CD8-positive, alpha-beta memory T cell (primary cell): ENCODE data around the gene NBL1. TPM values are rescaled to one million over a fixed set of nuclear protein-coding genes. Genes with fewer than 3 reads are reported as not detected.

Experiments
- CTCF ChIA-PET: fragments of 350-600 bp; sonication (Branson Sonifier 250); formaldehyde crosslinking; loops from one replicate; lab custom pipeline; 2021; ENCODE audit warnings: antibody characterized with exemption; lab: Charles Lee
- POLR2A ChIA-PET: fragments of 350-600 bp; sonication (Branson Sonifier 250); formaldehyde crosslinking; loops from one replicate; lab custom pipeline; 2021; ENCODE audit warnings: antibody characterized with exemption; lab: Charles Lee
- DNase-seq, 5 donors: peaks; one replicate each; pipeline versions ENCODE4 v3.0.0 to v3.0.0-alpha.2; 2020 to 2022; ENCODE audit warnings: mixed read lengths in 1 of 5
- H3K27ac ChIP-seq: one replicate; pipeline ENCODE4 v1.7.0; 2013; ENCODE audit warnings: low read depth, mild to moderate bottlenecking, low read length, moderate library complexity
- H3K27me3 ChIP-seq: 2 replicates; pipeline ENCODE4 v1.7.0; 2013; ENCODE audit warnings: low read length, mild to moderate bottlenecking; ENCODE audit not compliant: insufficient read depth, poor library complexity, severe bottlenecking
- H3K36me3 ChIP-seq: 2 replicates; pipeline ENCODE4 v1.7.0; 2013; ENCODE audit warnings: mild to moderate bottlenecking, low read length, moderate library complexity; ENCODE audit not compliant: insufficient read depth
- H3K4me1 ChIP-seq: 2 replicates; pipeline ENCODE4 v1.7.0; 2013; ENCODE audit warnings: mild to moderate bottlenecking, low read length, moderate library complexity; ENCODE audit not compliant: insufficient read depth
- H3K4me3 ChIP-seq: 2 replicates; pipeline ENCODE4 v1.7.0; 2013; ENCODE audit warnings: mild to moderate bottlenecking, low read length
- H3K9me3 ChIP-seq: 2 replicates; pipeline ENCODE4 v1.7.0; 2013; ENCODE audit warnings: mild to moderate bottlenecking, low read length
- H3K27ac Mint-ChIP-seq, 8 donors: one replicate each; pipeline ENCODE4 v1.8.0; 2020 to 2021; ENCODE audit warnings: mixed read lengths in 8 of 8, mild to moderate bottlenecking in 6 of 8, inconsistent platforms in 3 of 8, moderate library complexity in 3 of 8
- H3K27me3 Mint-ChIP-seq, 2 donors: one replicate each; pipeline ENCODE4 v1.8.0; 2020 to 2021; ENCODE audit warnings: mixed read lengths in 2 of 2, mild to moderate bottlenecking in 1 of 2, moderate library complexity in 1 of 2
- H3K36me3 Mint-ChIP-seq, 3 donors: one replicate each; pipeline ENCODE4 v1.8.0; 2020 to 2021; ENCODE audit warnings: mixed read lengths in 3 of 3, inconsistent platforms in 1 of 3, mild to moderate bottlenecking in 1 of 3
- H3K4me1 Mint-ChIP-seq, 3 donors: one replicate each; pipeline ENCODE4 v1.8.0; 2020 to 2021; ENCODE audit warnings: mixed read lengths in 3 of 3, inconsistent platforms in 1 of 3, mild to moderate bottlenecking in 1 of 3
- H3K4me3 Mint-ChIP-seq, 7 donors: one replicate each; pipeline ENCODE4 v1.8.0; 2020 to 2021; ENCODE audit warnings: mixed read lengths in 7 of 7, mild to moderate bottlenecking in 6 of 7, moderate library complexity in 4 of 7, inconsistent platforms in 2 of 7
- H3K9me3 Mint-ChIP-seq, 5 donors: one replicate each; pipeline ENCODE4 v1.8.0; 2020 to 2022; ENCODE audit warnings: mixed read lengths in 5 of 5, mild to moderate bottlenecking in 3 of 5, moderate library complexity in 2 of 5, inconsistent platforms in 1 of 5
- polyA plus RNA-seq: library from polyadenylated mRNA; unstranded; fragments of 300-500 nt; fragmentation: Illumina TruSeq; gene quantifications from one replicate; pipeline ENCODE4 v1.2.3, GENCODE V29; 2021
- total RNA-seq, 2 experiments: library from RNA; stranded (reverse); gene quantifications; one replicate each; pipeline ENCODE4 v1.2.3, GENCODE V29; 2021

Gene NBL1
- total and polyA plus RNA-seq, 3 experiments from 2014 or later: 8.1 to 36.3 (median 35.6) TPM

DNA sequence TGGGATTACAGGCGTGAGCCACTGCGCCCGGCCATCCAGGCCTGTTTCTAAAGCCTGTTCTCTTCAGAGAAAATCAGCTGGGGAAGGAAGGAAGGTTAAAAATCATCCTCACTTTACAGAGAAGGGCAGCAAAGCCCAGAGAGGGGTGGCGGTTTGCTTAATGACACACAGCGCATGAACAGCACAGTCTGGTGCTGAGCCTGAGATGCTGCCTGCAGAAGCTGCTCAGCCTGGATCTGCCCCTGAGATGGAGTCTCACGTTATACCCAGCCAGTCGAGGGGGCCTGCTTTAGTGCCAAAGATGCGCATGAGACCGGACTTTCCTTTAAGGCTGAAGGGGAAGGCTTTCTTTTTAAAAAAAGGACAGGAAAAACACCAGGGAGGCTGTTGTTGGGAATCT lies 41.9 kb downstream of the NBL1 start:
- peak overlapping the region in 4 of 8 donors; percentile 61 to 89 (median 73) for H3K27ac Mint-ChIP-seq

DNA sequence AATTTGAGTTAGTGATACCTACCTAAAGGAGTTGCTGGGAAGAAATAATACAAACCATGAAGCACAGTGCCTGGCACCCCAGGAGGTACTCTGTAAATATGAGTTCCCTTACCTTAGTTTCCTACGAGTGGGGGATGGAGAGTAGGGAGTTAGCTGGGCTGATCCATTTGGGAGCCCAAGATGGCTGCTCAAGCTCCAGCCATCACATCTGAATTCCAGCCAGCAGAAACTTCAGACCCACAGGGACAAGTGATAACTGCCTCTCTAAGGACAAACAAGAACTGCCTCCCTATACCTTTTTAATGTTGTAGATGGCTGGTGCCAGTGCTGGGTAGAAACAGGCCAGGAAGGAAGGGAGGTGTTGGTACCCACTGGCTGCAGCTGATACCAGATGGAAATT lies 43.3 kb downstream of the NBL1 start:
- peak overlapping the region; percentile 29 for H3K4me3 ChIP-seq
- no peak for DNase-seq
- POLR2A ChIA-PET: no interaction called here
- peaks cover 6 to 25% (median 6%) of the 10 kb centered on the region in 3 donors for H3K36me3 Mint-ChIP-seq
- H3K27me3 Mint-ChIP-seq: no peaks in the 10 kb centered on the region
- peaks cover 48% of the 10 kb centered on the region for H3K4me1 ChIP-seq
- H3K9me3 Mint-ChIP-seq: peaks cover 0 to 4% (median 0%) of the 10 kb centered on the region in 5 donors
- CTCF ChIA-PET: interaction anchor here (0.9 to 1.9 kb wide), 3 partner anchors 17 to 26 kb away, joined by 3 to 9 read pairs (median 7); no protein-coding TSS in a partner anchor
- H3K36me3 ChIP-seq: no peaks in the 10 kb centered on the region
- peak overlapping the region; percentile 47 to 98 (median 94) for H3K27ac Mint-ChIP-seq
- peaks cover 19 to 56% (median 47%) of the 10 kb centered on the region in 3 donors for H3K4me1 Mint-ChIP-seq
- H3K27me3 ChIP-seq: no peaks in the 10 kb centered on the region
- H3K9me3 ChIP-seq: peaks cover 6% of the 10 kb centered on the region
- peak overlapping the region; percentile 2 to 83 (median 63) for H3K4me3 Mint-ChIP-seq
- peak overlapping the region; percentile 74 for H3K27ac ChIP-seq

More for the DNA sequence above, 41.9 kb downstream of the NBL1 start:
- H3K4me1 ChIP-seq: peaks cover 48% of the 10 kb centered on the region
- H3K9me3 ChIP-seq: peaks cover 6% of the 10 kb centered on the region
- DNase-seq: no peak
- POLR2A ChIA-PET: interaction anchor here (0.6 kb wide), 1 partner anchor 389 kb away, joined by 5 read pairs; no protein-coding TSS in a partner anchor
- Mint-ChIP-seq H3K4me3 (no peak overlapping the region), H3K4me1 (peaks cover 19 to 45% (median 42%) of the 10 kb centered on the region in 3 donors), H3K36me3 (peaks cover 0 to 19% (median 5%) of the 10 kb centered on the region in 3 donors), H3K9me3 (peaks cover 0 to 4% (median 0%) of the 10 kb centered on the region in 5 donors), H3K27me3 (no peaks in the 10 kb centered on the region)
- H3K27ac ChIP-seq: no peak overlapping the region
- CTCF ChIA-PET: interaction anchor here (1.9 kb wide), 1 partner anchor 24 kb away, joined by 7 read pairs; no protein-coding TSS in a partner anchor
- no peaks in the 10 kb centered on the region for H3K27me3 ChIP-seq
- no peak overlapping the region for H3K4me3 ChIP-seq
- H3K36me3 ChIP-seq: no peaks in the 10 kb centered on the region

- H3K27ac Mint-ChIP-seq: peak overlapping the region; percentile 48 to 98 (median 94)
- CTCF ChIA-PET: interaction anchor here (0.9 to 2.7 kb wide), 4 partner anchors 16 to 27 kb away, joined by 3 to 9 read pairs (median 8); no protein-coding TSS in a partner anchor
- Histone ChIP-seq H3K4me3 (peak overlapping the region; percentile 29), H3K36me3 (no peaks in the 10 kb centered on the region), H3K9me3 (peaks cover 6% of the 10 kb centered on the region), H3K4me1 (peaks cover 48% of the 10 kb centered on the region), H3K27me3 (no peaks in the 10 kb centered on the region), H3K27ac (peak overlapping the region; percentile 74)
- no peaks in the 10 kb centered on the region for H3K27me3 Mint-ChIP-seq
- peak in 3 of 5 donors; percentile 18 to 67 (median 49) for DNase-seq
- H3K36me3 Mint-ChIP-seq: peaks cover 6 to 27% (median 6%) of the 10 kb centered on the region in 3 donors
- POLR2A ChIA-PET: no interaction called here
- H3K4me1 Mint-ChIP-seq: peaks cover 19 to 56% (median 47%) of the 10 kb centered on the region in 3 donors
- peaks cover 0 to 4% (median 0%) of the 10 kb centered on the region in 5 donors for H3K9me3 Mint-ChIP-seq
- peak overlapping the region; percentile 0 to 83 (median 63) for H3K4me3 Mint-ChIP-seq
These were observed 44.1 kb downstream of the NBL1 start for GRCh38 chr1:19688041-19688842.

DNA sequence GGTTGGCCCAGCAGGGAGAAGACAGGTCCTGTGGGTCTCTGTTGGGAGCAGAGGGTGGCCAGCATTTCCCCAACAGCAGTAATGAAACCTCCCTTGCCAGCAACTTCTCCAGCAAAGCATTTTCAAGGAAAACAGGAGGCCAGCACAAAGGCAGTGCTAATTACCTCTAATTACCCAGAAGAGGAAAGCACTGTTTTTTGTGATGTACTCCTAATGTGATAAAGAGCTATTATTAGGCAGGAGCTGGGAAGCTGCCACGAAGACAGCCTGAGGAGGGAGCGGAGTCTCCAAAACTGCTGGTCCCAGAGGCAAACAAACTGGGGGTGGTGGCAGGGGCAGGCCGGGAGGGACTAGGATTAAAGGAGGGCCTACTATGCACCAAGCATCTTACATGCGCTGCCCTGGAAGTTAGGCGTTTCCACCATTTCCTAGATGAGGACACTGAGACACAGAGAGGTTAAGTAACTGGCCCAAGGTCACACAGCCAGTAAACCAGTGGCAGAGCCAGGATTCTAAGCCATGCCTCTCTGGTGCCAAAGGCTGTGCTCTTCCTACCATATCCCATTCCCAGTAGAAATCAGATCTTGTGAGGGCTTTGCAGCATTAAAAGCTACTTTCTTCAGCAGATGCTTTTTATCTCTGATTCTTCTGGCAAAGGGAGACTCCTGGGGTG lies 45.1 kb downstream of the NBL1 start:
- Histone ChIP-seq H3K4me3 (no peak overlapping the region), H3K36me3 (no peaks in the 10 kb centered on the region), H3K27me3 (no peaks in the 10 kb centered on the region), H3K27ac (peak overlapping the region; percentile 74), H3K9me3 (peaks cover 6% of the 10 kb centered on the region), H3K4me1 (peaks cover 48% of the 10 kb centered on the region)
- H3K36me3 Mint-ChIP-seq: peaks cover 6 to 34% (median 7%) of the 10 kb centered on the region in 3 donors
- peaks cover 19 to 56% (median 47%) of the 10 kb centered on the region in 3 donors for H3K4me1 Mint-ChIP-seq
- no peak for DNase-seq
- H3K27ac Mint-ChIP-seq: peak overlapping the region; percentile 48 to 98 (median 94)
- peaks cover 0 to 4% (median 0%) of the 10 kb centered on the region in 5 donors for H3K9me3 Mint-ChIP-seq
- peak overlapping the region in 3 of 7 donors; percentile 64 to 83 (median 70) for H3K4me3 Mint-ChIP-seq
- ChIA-PET POLR2A (no interaction called here), CTCF (interaction anchor here (2.7 to 6.1 kb wide), 2 partner anchors 15 to 28 kb away, joined by 9 to 28 read pairs; no protein-coding TSS in a partner anchor)
- no peaks in the 10 kb centered on the region for H3K27me3 Mint-ChIP-seq

GRCh38 chr1:19689856-19690255 lies 45.7 kb downstream of the NBL1 start:
- H3K4me1 Mint-ChIP-seq: peaks cover 19 to 56% (median 47%) of the 10 kb centered on the region in 3 donors
- Histone ChIP-seq H3K4me3 (no peak overlapping the region), H3K36me3 (no peaks in the 10 kb centered on the region), H3K27ac (no peak overlapping the region), H3K9me3 (peaks cover 6% of the 10 kb centered on the region), H3K4me1 (peaks cover 48% of the 10 kb centered on the region), H3K27me3 (no peaks in the 10 kb centered on the region)
- CTCF ChIA-PET: interaction anchor here (2.7 to 6.1 kb wide), 2 partner anchors 14 to 28 kb away, joined by 9 to 28 read pairs; no protein-coding TSS in a partner anchor
- DNase-seq: no peak
- POLR2A ChIA-PET: no interaction called here
- H3K27ac Mint-ChIP-seq: peak overlapping the region in 7 of 8 donors; percentile 47 to 98 (median 94)
- H3K9me3 Mint-ChIP-seq: peaks cover 0 to 4% (median 0%) of the 10 kb centered on the region in 5 donors
- peak overlapping the region in 4 of 7 donors; percentile 7 to 78 (median 52) for H3K4me3 Mint-ChIP-seq
- H3K27me3 Mint-ChIP-seq: no peaks in the 10 kb centered on the region
- peaks cover 6 to 41% (median 9%) of the 10 kb centered on the region in 3 donors for H3K36me3 Mint-ChIP-seq

GRCh38 chr1:19690342-19690741 lies 46.2 kb downstream of the NBL1 start:
- H3K27me3 ChIP-seq: no peaks in the 10 kb centered on the region
- DNase-seq: no peak
- no peaks in the 10 kb centered on the region for H3K36me3 ChIP-seq
- H3K4me3 Mint-ChIP-seq: peak overlapping the region in 2 of 7 donors; percentile 61 to 78
- peak overlapping the region in 7 of 8 donors; percentile 39 to 98 (median 87) for H3K27ac Mint-ChIP-seq
- peaks cover 0 to 4% (median 0%) of the 10 kb centered on the region in 5 donors for H3K9me3 Mint-ChIP-seq
- H3K27ac ChIP-seq: no peak overlapping the region
- ChIA-PET POLR2A (interaction anchor here (0.5 kb wide), 1 partner anchor 226 kb away, joined by 4 read pairs; no protein-coding TSS in a partner anchor), CTCF (interaction anchor here (2.7 to 6.1 kb wide), 2 partner anchors 14 to 29 kb away, joined by 9 to 28 read pairs; no protein-coding TSS in a partner anchor)
- peaks cover 6% of the 10 kb centered on the region for H3K9me3 ChIP-seq
- H3K4me3 ChIP-seq: no peak overlapping the region
- H3K4me1 Mint-ChIP-seq: peaks cover 19 to 56% (median 47%) of the 10 kb centered on the region in 3 donors
- no peaks in the 10 kb centered on the region for H3K27me3 Mint-ChIP-seq
- peaks cover 48% of the 10 kb centered on the region for H3K4me1 ChIP-seq
- peaks cover 6 to 46% (median 9%) of the 10 kb centered on the region in 3 donors for H3K36me3 Mint-ChIP-seq

DNA sequence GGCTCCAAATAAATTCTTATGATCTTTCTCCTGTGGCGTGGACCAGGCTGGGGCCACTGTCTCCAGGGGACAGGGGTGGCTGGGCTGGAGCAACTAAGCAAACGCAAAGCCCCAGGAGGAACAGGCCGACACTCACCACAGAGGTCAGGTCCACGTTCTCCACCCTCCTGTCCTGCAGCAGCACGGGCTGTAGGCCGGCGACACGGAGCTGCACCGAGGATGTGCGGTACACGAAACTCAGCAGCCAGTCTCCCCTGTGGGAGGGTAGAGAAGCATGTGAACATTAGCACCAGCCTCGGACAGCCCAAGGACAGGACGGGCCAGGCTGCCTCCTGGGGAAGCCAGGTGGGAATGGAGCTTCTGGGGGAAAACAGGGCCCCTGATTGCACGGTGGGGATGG lies 50.2 kb downstream of the NBL1 start:
- Mint-ChIP-seq H3K27ac (peak overlapping the region in 2 of 8 donors; percentile 6 to 23), H3K9me3 (peaks cover 0 to 2% (median 0%) of the 10 kb centered on the region in 5 donors), H3K36me3 (peaks cover 6 to 62% (median 14%) of the 10 kb centered on the region in 3 donors), H3K4me1 (peaks cover 5 to 21% (median 18%) of the 10 kb centered on the region in 3 donors), H3K27me3 (no peaks in the 10 kb centered on the region), H3K4me3 (no peak overlapping the region)
- ChIA-PET POLR2A (no interaction called here), CTCF (interaction anchor here (0.7 to 6.1 kb wide), 3 partner anchors 10 to 32 kb away, joined by 3 to 28 read pairs (median 4); no protein-coding TSS in a partner anchor)
- DNase-seq: no peak
- H3K4me3 ChIP-seq: no peak overlapping the region
- peaks cover 13% of the 10 kb centered on the region for H3K4me1 ChIP-seq
- H3K27me3 ChIP-seq: no peaks in the 10 kb centered on the region
- H3K27ac ChIP-seq: no peak overlapping the region
- no peaks in the 10 kb centered on the region for H3K36me3 ChIP-seq
- peaks cover 6% of the 10 kb centered on the region for H3K9me3 ChIP-seq
